HepG2 (cell line): ENCODE measurements around the gene ZCCHC7. TPM values are rescaled to one million over a fixed set of nuclear protein-coding genes. Genes with fewer than 3 reads are reported as not detected.

Experiments
- ATAC-seq: fragments of 200-7000 bp; cut with Tn5 transposase; 3 replicates; pipeline ENCODE4 v1.9.1; 2020; ENCODE audit warnings: mild to moderate bottlenecking, moderate library complexity
- BruUV-seq: library from RNA; stranded (reverse); fragments of 400-500 nt; replicated peaks from 2 replicates; lab custom pipeline; 2021; lab: Mats Ljungman, UMichigan
- CTCF ChIA-PET: fragments of 300-600 bp; formaldehyde crosslinking; extraction: SDS; loops from one replicate; lab custom pipeline; 2021; ENCODE audit warnings: low total read pairs, inconsistent platforms, low intra/inter-chr PET ratio; lab: Yijun Ruan, JAX
- POLR2A ChIA-PET: fragments of 350-600 bp; sonication (Branson Sonifier 250); formaldehyde crosslinking; loops from one replicate; lab custom pipeline; 2020; ENCODE audit warnings: antibody characterized with exemption, inconsistent platforms; lab: Yijun Ruan, JAX
- DNase-seq: peaks from one replicate; pipeline ENCODE4 v3.0.0-alpha.2; 2015; ENCODE audit warnings: low spot score
- FAIRE-seq: peaks from 3 replicates; lab custom pipeline; 2011; peaks lifted over from hg19 to GRCh38; lab: Jason Lieb, UNC
- H2AFZ ChIP-seq: one replicate; pipeline ENCODE4 v1.6.1; 2011; ENCODE audit warnings: low read length, inconsistent platforms
- H3K27ac ChIP-seq: fragments of 300-600 bp; 3 replicates; pipeline ENCODE4 v1.8.0; 2011; ENCODE audit warnings: mixed run types, mild to moderate bottlenecking, mixed read lengths, low read length, inconsistent platforms; ENCODE audit not compliant: insufficient read depth; ENCODE audit errors: extremely low read length
- H3K27me3 ChIP-seq, 2 experiments: fragments of 200-600 bp in 1 of 2; 2 replicates in 1 of 2; 3 replicates in 1 of 2; pipeline versions ENCODE4 v1.6.0 to v1.8.0; 2011; ENCODE audit warnings: low read length in 2 of 2, mild to moderate bottlenecking in 2 of 2, moderate library complexity in 2 of 2, inconsistent platforms in 1 of 2; ENCODE audit not compliant: insufficient read depth in 2 of 2, control insufficient read depth in 1 of 2
- H3K36me3 ChIP-seq, 2 experiments: fragments of 200-600 bp in 1 of 2; replicated peaks in 1 of 2; 2 replicates in 1 of 2; 3 replicates in 1 of 2; pipeline versions ENCODE4 v1.5.1 to v1.8.0; 2011; ENCODE audit warnings: low read length in 2 of 2, inconsistent platforms in 1 of 2; ENCODE audit not compliant: insufficient read depth in 2 of 2, control insufficient read depth in 1 of 2
- H3K4me1 ChIP-seq: 2 replicates; pipeline ENCODE4 v1.5.1; 2012; ENCODE audit warnings: low read length, inconsistent platforms; ENCODE audit not compliant: insufficient read depth
- H3K4me2 ChIP-seq: 2 replicates; pipeline ENCODE4 v1.6.0; 2011; ENCODE audit warnings: low read depth, low read length, inconsistent platforms
- H3K4me3 ChIP-seq, 3 experiments: fragments of 200-600 bp in 1 of 3; sonication (generic), shearing (Covaris generic) in 1 of 3; replicated peaks in 1 of 3; 2 replicates each; pipeline ENCODE4 v1.5.1; 2011 to 2016; ENCODE audit warnings: low read length in 3 of 3, inconsistent platforms in 2 of 3, low read depth in 2 of 3, mild to moderate bottlenecking in 2 of 3, control low read depth in 1 of 3, mixed read lengths in 1 of 3; ENCODE audit not compliant: insufficient read depth in 1 of 3
- H3K79me2 ChIP-seq: one replicate; pipeline ENCODE4 v1.6.1; 2011; ENCODE audit warnings: low read length, inconsistent platforms; ENCODE audit not compliant: insufficient read depth
- H3K9ac ChIP-seq: 2 replicates; pipeline ENCODE4 v1.6.0; 2011; ENCODE audit warnings: mild to moderate bottlenecking, low read depth, low read length, inconsistent platforms; ENCODE audit not compliant: insufficient read depth
- H3K9me3 ChIP-seq: 2 replicates; pipeline ENCODE4 v1.5.1; 2012; ENCODE audit warnings: mild to moderate bottlenecking, low read length
- H4K20me1 ChIP-seq: 2 replicates; pipeline ENCODE4 v1.6.0; 2011; ENCODE audit warnings: inconsistent platforms, mild to moderate bottlenecking, low read length, moderate library complexity; ENCODE audit not compliant: insufficient read depth
- ATF3 ChIP-seq: sonication (generic); formaldehyde crosslinking; IDR thresholded peaks from 2 replicates; pipeline ENCODE4 v1.4.0; 2020; ENCODE audit warnings: missing genetic modification reagents
- IRF9 ChIP-seq: sonication (generic); formaldehyde crosslinking; IDR thresholded peaks from 2 replicates; pipeline ENCODE4 v1.8.0; 2022; ENCODE audit warnings: missing genetic modification reagents, mild to moderate bottlenecking, borderline replicate concordance
- KDM5A ChIP-seq: fragments of 200-600 bp; sonication (generic); IDR thresholded peaks from 2 replicates; pipeline ENCODE4 v1.7.0; 2018; ENCODE audit warnings: antibody characterized with exemption, mild to moderate bottlenecking, low read length, borderline replicate concordance
- MBNL3 ChIP-seq: fragments of 250-450 bp; sonication (Bioruptor Pico); conservative IDR thresholded peaks from 2 replicates; pipeline ENCODE4 v1.8.0; 2022; ENCODE audit warnings: mild to moderate bottlenecking, inconsistent platforms
- MIXL1 ChIP-seq: IDR thresholded peaks from 2 replicates; pipeline ENCODE4 v1.6.1; 2016
- SALL2 ChIP-seq: sonication (generic); formaldehyde crosslinking; IDR thresholded peaks from 2 replicates; pipeline ENCODE4 v1.8.1; 2023; ENCODE audit warnings: mild to moderate bottlenecking, missing genetic modification reagents, inconsistent platforms
- SP140L ChIP-seq: sonication (generic); formaldehyde crosslinking; IDR thresholded peaks from 2 replicates; pipeline ENCODE4 v1.4.0; 2020; ENCODE audit warnings: missing genetic modification reagents, borderline replicate concordance
- ZFAT ChIP-seq: sonication (generic); formaldehyde crosslinking; conservative IDR thresholded peaks from 2 replicates; pipeline ENCODE4 v1.8.1; 2023; ENCODE audit warnings: missing genetic modification reagents, inconsistent platforms
- ZNF101 ChIP-seq: sonication (generic); formaldehyde crosslinking; IDR thresholded peaks from 2 replicates; pipeline ENCODE4 v1.4.0; 2020; ENCODE audit warnings: mild to moderate bottlenecking, low read depth, missing genetic modification reagents, borderline replicate concordance
- ZNF292 ChIP-seq: sonication (generic); formaldehyde crosslinking; IDR thresholded peaks from 2 replicates; pipeline ENCODE4 v1.8.1; 2022; ENCODE audit warnings: mild to moderate bottlenecking, low read depth, missing genetic modification reagents, borderline replicate concordance
- ZNF407 ChIP-seq: sonication (generic); formaldehyde crosslinking; IDR thresholded peaks from one replicate; pipeline ENCODE4 v1.5.1; 2020; ENCODE audit warnings: mild to moderate bottlenecking, missing genetic modification reagents; ENCODE audit errors: not compliant biosample characterization
- WGBS: methylation state at CpG from one replicate; pipeline ENCODE4 v1.1.6; 2017; ENCODE audit warnings: low lambda C conversion rate; 5-methylcytosine and 5-hydroxymethylcytosine counted together
- in situ Hi-C: cut with HindIII; loops from 2 replicates; pipeline ENCODE4 v1.10.0; 2017; ENCODE audit warnings: low pct_unique_long_range_greater_than_20kb; ENCODE audit not compliant: extremely low pct_ligation_motif_present
- intact Hi-C: fragments of 100-400 bp; cut with micrococcal nuclease; formaldehyde crosslinking; loops from one replicate; pipeline ENCODE4 v1.10.0; 2022; ENCODE audit not compliant: unreplicated experiment
- polyA plus RNA-seq, 8 experiments: library from polyadenylated mRNA; depleted of rRNA in 3 of 8; stranded (reverse) in 7 of 8; unstranded in 1 of 8; fragments of >200 nt; fragmentation: Illumina TruSeq in 4 of 8; extraction: Trizol in 4 of 8; gene quantifications; 2 replicates each; pipeline versions ENCODE4 v1.2.1 to v1.2.3, GENCODE V29; 2011 to 2016; ENCODE audit warnings: low read depth in 4 of 8, missing spikeins in 1 of 8, mixed read lengths in 1 of 8; ENCODE audit not compliant: insufficient read depth in 1 of 8
- total RNA-seq, 5 experiments: library from RNA; depleted of rRNA; stranded (reverse); fragments of >200 nt; fragmentation: Illumina TruSeq; extraction: Trizol; gene quantifications; 2 replicates each; pipeline ENCODE4 v1.2.3, GENCODE V29; 2016; ENCODE audit warnings: low read depth in 1 of 5
- TF ChIP-seq, protein P1 (sequence below): sonication (generic); formaldehyde crosslinking; IDR thresholded peaks from 2 replicates; pipeline ENCODE4 v1.5.0; 2020; ENCODE audit warnings: missing genetic modification reagents

ZCCHC7 gene
- total and polyA plus RNA-seq, 2 of the 13 experiments (the other 11 are each of a cell fraction or from before 2014, with no cell fraction given), result 13.6 to 19.3 TPM

GRCh38 chr9:37264539-37264938 is 144.2 kb downstream of the ZCCHC7 start:
- no peak overlapping the region for H3K4me3 ChIP-seq
- H3K9me3 ChIP-seq, result no peaks in the 10 kb centered on the region
- no TSS peak for BruUV-seq
- H2AFZ ChIP-seq, result no peak overlapping the region
- ATAC-seq, result no peak
- in situ Hi-C loops, result loop anchor here (10.0 kb wide), 1 partner anchor 270 kb away; no protein-coding TSS in a partner anchor
- H3K79me2 ChIP-seq, result no peaks in the 10 kb centered on the region
- H3K36me3 ChIP-seq, result no peaks in the 10 kb centered on the region
- no peaks in the 10 kb centered on the region for H3K27me3 ChIP-seq
- no peak overlapping the region for H3K27ac ChIP-seq
- 90% methylated on average over 1 of the region's 1 CpG for WGBS
- no peak overlapping the region for H3K4me2 ChIP-seq
- intact Hi-C loops, result loop anchor here (5.0 kb wide), 1 partner anchor 267 kb away; no protein-coding TSS in a partner anchor
- DNase-seq, result no peak
- H4K20me1 ChIP-seq, result 0 out of 2 replicates have a peak, but pooled peaks cover 4% of the 10 kb centered on the region
- ChIA-PET POLR2A (no interaction called here), CTCF (no interaction called here)
- H3K4me1 ChIP-seq, result no peaks in the 10 kb centered on the region
- no peak for FAIRE-seq
- H3K9ac ChIP-seq, result no peak overlapping the region
- TF ChIP-seq ZFAT (CRISPR knock-in tag) (no peak), SP140L (CRISPR knock-in tag) (no peak), IRF9 (CRISPR knock-in tag) (no peak), ZNF101 (CRISPR knock-in tag) (no peak), ATF3 (no peak), KDM5A (no peak), ZNF407 (CRISPR knock-in tag) (no peak), MBNL3 (CRISPR knock-in tag) (no peak), SALL2 (CRISPR knock-in tag) (no peak), MIXL1 (CRISPR knock-in tag) (no peak), ZNF292 (no peak)
- TF ChIP-seq, protein P1, sequence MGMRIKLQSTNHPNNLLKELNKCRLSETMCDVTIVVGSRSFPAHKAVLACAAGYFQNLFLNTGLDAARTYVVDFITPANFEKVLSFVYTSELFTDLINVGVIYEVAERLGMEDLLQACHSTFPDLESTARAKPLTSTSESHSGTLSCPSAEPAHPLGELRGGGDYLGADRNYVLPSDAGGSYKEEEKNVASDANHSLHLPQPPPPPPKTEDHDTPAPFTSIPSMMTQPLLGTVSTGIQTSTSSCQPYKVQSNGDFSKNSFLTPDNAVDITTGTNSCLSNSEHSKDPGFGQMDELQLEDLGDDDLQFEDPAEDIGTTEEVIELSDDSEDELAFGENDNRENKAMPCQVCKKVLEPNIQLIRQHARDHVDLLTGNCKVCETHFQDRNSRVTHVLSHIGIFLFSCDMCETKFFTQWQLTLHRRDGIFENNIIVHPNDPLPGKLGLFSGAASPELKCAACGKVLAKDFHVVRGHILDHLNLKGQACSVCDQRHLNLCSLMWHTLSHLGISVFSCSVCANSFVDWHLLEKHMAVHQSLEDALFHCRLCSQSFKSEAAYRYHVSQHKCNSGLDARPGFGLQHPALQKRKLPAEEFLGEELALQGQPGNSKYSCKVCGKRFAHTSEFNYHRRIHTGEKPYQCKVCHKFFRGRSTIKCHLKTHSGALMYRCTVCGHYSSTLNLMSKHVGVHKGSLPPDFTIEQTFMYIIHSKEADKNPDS (CRISPR knock-in tag), result no peak
